ENCODE measurements around the gene IGSF11. TPM values are rescaled to one million over a fixed set of nuclear protein-coding genes. Genes with fewer than 3 reads are reported as not detected.
"Not testable (repeated sequence)": the region's sequence is repeated elsewhere in the genome, so short reads cannot be mapped to it uniquely, and the experiment has no call there.

IGSF11 gene
- total RNA-seq, 2 experiments from 2014 or later: 0.07 TPM; not detected in 1

- POLR2A ChIA-PET: no interaction called here
- H3K36me3 Mint-ChIP-seq (ENCODE audit: low read depth): no peaks in the 10 kb centered on the region
- TF ChIP-seq CTCF (IDR thresholded peaks at IDR 0.05): peak; percentile 73
- CTCF ChIA-PET: interaction anchor here (0.6 to 11.4 kb wide), 39 partner anchors 8 to 1676 kb away, joined by 3 to 399 read pairs (median 5); partner anchors contain the start of genes B4GALT4 and IGSF11
- H3K4me1 Mint-ChIP-seq (ENCODE audit: low read depth): peaks cover 5% of the 10 kb centered on the region
- peaks cover 10% of the 10 kb centered on the region for H3K27me3 Mint-ChIP-seq
- no peak overlapping the region for H3K4me3 Mint-ChIP-seq
- peak; percentile 69 for ATAC-seq
- peak; percentile 85 for DNase-seq
- H3K9me3 Mint-ChIP-seq: no peaks in the 10 kb centered on the region
- intact Hi-C loops (cut with micrococcal nuclease): loop anchor here (5.0 kb wide), 1 partner anchor 360 kb away; the partner anchor contains the start of gene B4GALT4
- no peak overlapping the region for H3K27ac Mint-ChIP-seq
Observed at GRCh38 chr3:118882353-118882947, 152.2 kb downstream of the IGSF11 start.

GRCh38 chr3:118868051-118868450 is 166.6 kb downstream of the IGSF11 start:
- TF ChIP-seq CTCF (IDR thresholded peaks at IDR 0.05): no peak
- Mint-ChIP-seq H3K4me1 (ENCODE audit: low read depth) (no peaks in the 10 kb centered on the region), H3K9me3 (peaks cover 9% of the 10 kb centered on the region), H3K27ac (no peak overlapping the region), H3K36me3 (ENCODE audit: low read depth) (no peaks in the 10 kb centered on the region), H3K27me3 (peaks cover 18% of the 10 kb centered on the region), H3K4me3 (no peak overlapping the region)
- intact Hi-C loops (cut with micrococcal nuclease): no loop called here
- ATAC-seq (no peak), DNase-seq (no peak)
- ChIA-PET POLR2A (no interaction called here), CTCF (interaction anchor here (1.1 to 2.9 kb wide), 2 partner anchors 14 to 16 kb away, joined by 4 to 10 read pairs; no protein-coding TSS in a partner anchor)

- Mint-ChIP-seq H3K27ac (no peak overlapping the region), H3K27me3 (peaks cover 19% of the 10 kb centered on the region), H3K4me3 (no peak overlapping the region), H3K9me3 (no peaks in the 10 kb centered on the region), H3K36me3 (ENCODE audit: low read depth) (no peaks in the 10 kb centered on the region), H3K4me1 (ENCODE audit: low read depth) (no peaks in the 10 kb centered on the region)
- intact Hi-C loops (cut with micrococcal nuclease): no loop called here
- peak; percentile 55 for ATAC-seq
- peak; percentile 18 for TF ChIP-seq CTCF (IDR thresholded peaks at IDR 0.05)
- CTCF ChIA-PET: interaction anchor here (1.2 to 1.6 kb wide), 6 partner anchors 9 to 171 kb away, joined by 3 to 6 read pairs (median 4); partner anchors contain the start of gene IGSF11
- POLR2A ChIA-PET: no interaction called here
- peak; percentile 19 for DNase-seq
Observed at GRCh38 chr3:118863731-118864322, 170.8 kb downstream of the IGSF11 start.

- TF ChIP-seq CTCF (IDR thresholded peaks at IDR 0.05): no peak
- ChIA-PET CTCF (no interaction called here), POLR2A (no interaction called here)
- Mint-ChIP-seq H3K9me3 (peaks cover 5% of the 10 kb centered on the region), H3K4me3 (no peak overlapping the region), H3K4me1 (ENCODE audit: low read depth) (no peaks in the 10 kb centered on the region), H3K27me3 (peaks cover 15% of the 10 kb centered on the region), H3K27ac (no peak overlapping the region), H3K36me3 (ENCODE audit: low read depth) (no peaks in the 10 kb centered on the region)
- DNase-seq (no peak), ATAC-seq (no peak)
- intact Hi-C loops (cut with micrococcal nuclease): no loop called here
Observed at GRCh38 chr3:118859950-118860349, 174.7 kb downstream of the IGSF11 start.

GRCh38 chr3:118851466-118852193 is 183.0 kb downstream of the IGSF11 start:
- POLR2A ChIA-PET; H3K4me1 Mint-ChIP-seq (ENCODE audit: low read depth); H3K36me3 Mint-ChIP-seq (ENCODE audit: low read depth); intact Hi-C loops (cut with micrococcal nuclease); H3K9me3 Mint-ChIP-seq; H3K27me3 Mint-ChIP-seq: not testable (repeated sequence)
- CTCF ChIA-PET: interaction anchor here (1.0 to 1.8 kb wide), 4 partner anchors 12 to 183 kb away, joined by 3 to 6 read pairs (median 4); partner anchors contain the start of gene IGSF11
- DNase-seq: peak; percentile 21
- ATAC-seq: peak; percentile 58
- H3K4me3 Mint-ChIP-seq: peak overlapping the region; percentile 42
- peak overlapping the region; percentile 14 for H3K27ac Mint-ChIP-seq

Measured in activated CD8-positive, alpha-beta T cell treated with anti-CD3 and anti-CD28 coated beads for 36 hours (primary cell).